Measurements from ENCODE around the gene RAB11FIP3.
"Not testable (repeated sequence)": the region's sequence is repeated elsewhere in the genome, so short reads cannot be mapped to it uniquely, and the experiment has no call there.

Gene RAB11FIP3

DNA sequence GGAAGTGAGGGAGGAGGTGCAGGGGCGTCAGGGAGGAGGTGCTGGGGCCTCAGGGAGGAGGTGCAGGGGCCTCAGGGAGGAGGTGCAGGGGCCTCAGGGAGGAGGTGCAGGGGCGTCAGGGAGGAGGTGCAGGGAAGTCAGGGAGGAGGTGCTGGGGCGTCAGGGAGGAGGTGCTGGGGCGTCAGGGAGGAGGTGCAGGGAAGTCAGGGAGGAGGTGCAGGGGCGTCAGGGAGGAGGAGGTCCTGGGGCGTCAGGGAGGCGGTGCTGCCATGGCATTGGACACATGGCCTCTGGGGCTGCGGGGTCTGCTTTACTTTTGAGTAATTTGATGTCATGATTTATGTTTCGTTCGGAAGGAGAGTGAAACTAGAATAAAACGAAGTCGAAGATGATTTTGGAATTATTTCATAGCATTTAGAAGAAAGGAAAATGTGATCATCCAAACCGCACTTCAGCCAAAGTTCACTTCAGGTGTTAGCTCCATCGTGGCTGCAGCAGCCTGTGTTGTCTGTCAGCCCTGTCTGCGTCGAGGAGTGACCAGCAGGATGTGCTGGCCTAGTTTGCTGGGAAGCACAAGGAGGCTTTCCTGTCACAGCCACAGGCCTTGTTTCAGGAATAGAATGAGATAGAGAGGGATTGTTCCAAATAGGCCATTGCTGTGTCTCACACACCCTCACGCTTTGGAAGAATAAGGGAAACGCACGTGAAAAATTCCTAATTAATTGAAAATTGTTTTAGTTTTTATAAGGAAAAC is 42.8 kb downstream of the RAB11FIP3 start:
- DNase-seq = no peak

DNA sequence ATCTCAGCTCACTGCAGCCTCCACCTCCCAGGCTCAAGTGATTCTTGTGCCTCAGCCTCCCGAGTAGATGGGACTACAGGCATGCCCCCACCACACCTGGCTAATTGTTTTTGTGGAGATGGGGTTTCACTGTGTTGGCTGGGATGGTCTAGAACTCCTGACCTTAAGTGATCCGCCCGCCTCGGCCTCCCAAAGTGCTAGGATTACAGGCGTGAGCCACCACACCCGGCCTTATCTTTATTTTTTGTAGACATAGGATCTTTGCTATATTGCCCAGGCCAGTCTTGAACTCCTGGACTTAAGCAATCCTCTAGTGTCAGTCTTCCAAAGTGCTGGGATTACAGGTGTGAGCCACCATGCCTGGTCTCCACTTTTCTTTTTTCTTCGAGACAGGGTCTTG is 44.0 kb downstream of the RAB11FIP3 start:
- not testable (repeated sequence) for DNase-seq

GRCh38 chr16:470418-470817 is 45.0 kb downstream of the RAB11FIP3 start:
- no peak for DNase-seq

GRCh38 chr16:471353-472198 is 46.1 kb downstream of the RAB11FIP3 start:
- DNase-seq = no peak

- no peak for DNase-seq
Measured at GRCh38 chr16:472199-472504, 46.7 kb downstream of the RAB11FIP3 start.

DNA sequence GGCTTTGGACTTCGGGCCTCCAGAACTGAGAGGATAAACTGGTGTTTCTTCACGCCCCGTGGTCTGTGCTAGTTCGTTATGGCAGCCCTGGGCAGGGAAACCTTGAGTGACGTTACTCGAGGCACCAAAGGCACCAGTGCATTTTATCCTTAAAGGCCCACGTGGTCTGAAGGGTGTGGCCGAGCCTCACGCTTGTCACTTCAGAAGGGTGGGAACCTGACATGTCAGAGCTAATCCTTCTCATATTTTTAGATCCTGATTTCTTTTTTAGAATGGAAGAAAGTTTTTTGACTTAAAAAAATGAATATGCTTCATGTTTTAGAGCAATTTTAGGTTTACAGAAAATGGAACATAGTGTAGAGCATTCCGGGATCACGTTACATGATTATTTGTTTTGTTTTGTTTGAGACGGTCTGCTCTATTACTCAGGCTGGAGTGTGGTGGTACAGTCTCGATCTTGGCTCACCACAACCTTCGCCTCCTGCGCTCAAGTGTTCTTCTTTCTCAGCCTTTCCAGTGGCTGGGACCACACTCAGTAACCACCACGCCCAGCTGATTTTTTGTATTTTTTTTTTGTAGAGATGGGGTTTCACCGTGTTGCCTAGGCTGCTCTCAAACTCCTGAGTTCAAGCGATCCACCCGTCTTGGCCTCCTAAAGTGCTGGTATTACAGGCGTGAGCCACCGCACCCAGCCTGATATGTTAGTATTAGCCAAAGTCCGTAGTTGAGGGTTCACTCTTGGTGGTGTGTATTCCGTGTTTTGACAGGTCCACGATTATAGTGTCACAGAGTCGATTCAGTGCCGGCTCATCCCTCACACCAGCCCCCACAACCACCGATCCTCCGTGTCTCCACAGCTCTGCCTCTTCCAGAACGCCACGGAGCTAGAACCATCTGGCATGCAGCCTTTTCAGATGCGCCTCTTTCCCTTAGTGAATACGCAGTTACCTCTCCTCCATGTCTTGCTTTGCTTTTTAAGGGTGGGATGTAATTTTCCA is 47.9 kb downstream of the RAB11FIP3 start:
- no peak for DNase-seq

- no peak for DNase-seq
Measured at GRCh38 chr16:474420-475122, 49.1 kb downstream of the RAB11FIP3 start.

DNA sequence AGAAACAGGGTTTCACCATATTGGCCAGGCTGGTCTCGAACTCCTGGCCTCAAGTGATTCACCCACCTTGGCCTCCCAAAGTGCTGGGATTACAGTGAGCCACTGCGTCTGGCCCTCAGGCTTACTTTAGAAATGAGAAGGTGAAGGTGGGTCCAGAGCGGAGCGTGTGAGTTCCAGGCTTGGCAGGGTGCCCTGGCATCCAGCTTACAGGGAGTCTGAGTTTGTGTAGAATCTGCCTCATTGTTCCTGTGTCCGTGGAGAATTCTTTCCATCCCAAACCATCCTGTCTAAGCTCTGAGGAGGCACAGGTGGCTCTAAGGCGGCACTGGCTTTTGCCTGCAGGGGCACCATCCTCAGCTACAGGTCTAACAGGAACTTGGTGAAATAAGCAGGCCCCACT is 50.6 kb downstream of the RAB11FIP3 start:
- DNase-seq = no peak

DNA sequence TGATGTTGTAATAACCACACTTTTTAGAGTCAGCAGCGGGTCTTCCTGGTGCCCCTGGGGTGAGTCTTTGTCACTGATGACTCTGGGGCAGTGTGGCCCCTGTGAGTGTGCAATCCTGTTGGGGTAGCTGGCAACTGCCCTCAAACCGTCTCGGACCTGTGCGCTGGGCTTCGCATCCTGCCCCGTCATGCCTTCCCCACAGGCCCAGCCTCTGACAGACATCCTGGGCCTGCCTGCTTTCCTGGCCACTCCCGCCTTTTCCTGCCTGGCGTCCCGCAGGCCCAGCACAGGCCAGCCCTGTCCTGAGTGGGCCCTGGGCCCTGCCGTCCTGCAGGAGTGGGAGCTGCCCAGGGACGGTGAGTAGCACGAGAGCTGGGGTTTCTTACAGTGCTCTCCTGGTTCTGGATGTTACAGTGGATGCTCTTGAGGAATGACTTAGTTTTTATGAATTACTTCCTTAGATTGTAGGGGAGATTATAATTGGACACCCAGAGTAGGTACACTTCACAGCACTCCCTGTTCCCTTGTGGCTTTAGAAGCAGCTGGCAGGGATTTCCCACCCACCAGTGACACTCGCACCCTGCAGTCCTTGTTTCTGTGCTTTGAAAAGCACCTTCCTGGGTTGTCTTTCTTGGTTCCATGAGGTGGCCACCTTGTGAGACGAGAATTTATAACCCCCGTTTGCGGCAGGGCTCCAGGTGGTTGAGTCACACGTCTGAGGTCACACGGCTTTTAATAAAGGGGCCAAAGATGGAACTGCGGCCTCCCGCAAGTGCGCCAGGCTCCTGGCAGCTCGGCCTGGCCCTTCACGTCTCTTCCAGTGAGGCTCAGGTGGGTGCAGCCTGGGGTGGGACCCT is 52.1 kb downstream of the RAB11FIP3 start:
- DNase-seq = no peak

DNA sequence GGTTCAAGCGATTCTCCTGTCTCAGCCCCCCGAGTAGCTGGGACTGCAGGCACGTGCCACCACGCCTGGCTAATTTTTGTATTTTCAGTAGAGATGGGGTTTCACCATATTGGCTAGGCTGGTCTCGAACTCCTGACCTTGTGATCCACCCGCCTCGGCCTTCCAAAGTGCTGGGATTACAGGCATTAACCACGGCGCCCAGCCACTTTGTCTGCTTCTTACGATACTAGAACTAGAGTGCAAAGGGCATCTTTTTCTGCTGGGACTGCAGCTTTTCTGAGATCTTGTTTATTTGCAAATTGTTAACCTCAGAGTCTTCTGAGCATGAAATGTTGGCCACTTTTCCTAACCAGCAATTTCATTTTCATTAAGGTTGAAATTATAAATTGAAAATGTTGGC is 52.8 kb downstream of the RAB11FIP3 start:
- not testable (repeated sequence) for DNase-seq

DNA sequence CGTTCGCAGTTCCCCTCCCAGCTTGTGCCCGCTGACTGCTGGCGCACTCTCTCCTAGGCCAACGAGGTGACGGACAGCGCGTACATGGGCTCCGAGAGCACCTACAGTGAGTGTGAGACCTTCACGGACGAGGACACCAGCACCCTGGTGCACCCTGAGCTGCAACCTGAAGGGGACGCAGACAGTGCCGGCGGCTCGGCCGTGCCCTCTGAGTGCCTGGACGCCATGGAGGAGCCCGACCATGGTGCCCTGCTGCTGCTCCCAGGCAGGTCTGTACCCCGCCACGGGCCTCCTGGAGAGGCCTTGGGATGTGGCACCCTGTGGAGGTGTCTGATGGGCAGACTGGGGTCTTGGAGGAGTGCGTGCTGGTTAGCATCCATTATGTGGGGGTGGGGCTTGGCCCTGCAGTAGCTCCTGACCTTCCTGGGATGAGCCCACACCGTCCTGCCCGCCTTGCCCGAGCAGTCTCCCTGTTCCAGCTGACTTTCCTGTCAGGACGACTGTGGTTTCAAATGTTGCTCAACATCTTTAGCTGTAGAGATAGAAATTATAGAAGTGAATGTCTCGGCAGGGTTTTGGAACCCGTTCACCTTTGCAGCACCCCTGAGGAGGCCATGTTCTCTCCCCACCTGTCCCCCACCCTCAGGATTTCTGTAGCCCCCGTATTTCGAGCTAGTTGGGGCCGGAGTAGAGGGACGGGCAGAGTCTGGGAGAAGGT is 57.2 kb downstream of the RAB11FIP3 start:
- no peak for DNase-seq

- no peak for DNase-seq
Measured at GRCh38 chr16:483341-484075, 58.1 kb downstream of the RAB11FIP3 start.

DNA sequence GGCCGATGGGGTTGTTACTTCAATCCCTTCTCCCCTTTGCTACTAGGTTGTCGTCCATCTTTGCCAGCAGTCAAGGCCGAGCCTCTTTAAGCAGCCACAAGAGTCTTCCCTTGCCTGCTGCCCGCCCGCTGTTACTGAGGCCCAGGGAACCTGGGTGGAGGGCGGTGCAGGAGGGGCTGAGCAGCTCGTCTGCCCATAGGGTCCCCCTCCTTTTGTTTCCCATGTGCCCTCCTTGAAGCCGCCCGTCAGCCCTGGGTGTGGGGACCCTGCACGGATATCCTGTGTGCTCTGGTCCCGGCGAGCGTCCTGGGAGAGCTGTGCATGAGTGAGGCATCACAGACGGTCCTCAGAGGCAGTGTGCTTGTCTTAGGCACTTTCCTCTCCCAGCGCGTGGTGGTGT is 64.2 kb downstream of the RAB11FIP3 start:
- no peak for DNase-seq

- no peak for DNase-seq
Measured at GRCh38 chr16:490768-491167, 65.3 kb downstream of the RAB11FIP3 start.

DNA sequence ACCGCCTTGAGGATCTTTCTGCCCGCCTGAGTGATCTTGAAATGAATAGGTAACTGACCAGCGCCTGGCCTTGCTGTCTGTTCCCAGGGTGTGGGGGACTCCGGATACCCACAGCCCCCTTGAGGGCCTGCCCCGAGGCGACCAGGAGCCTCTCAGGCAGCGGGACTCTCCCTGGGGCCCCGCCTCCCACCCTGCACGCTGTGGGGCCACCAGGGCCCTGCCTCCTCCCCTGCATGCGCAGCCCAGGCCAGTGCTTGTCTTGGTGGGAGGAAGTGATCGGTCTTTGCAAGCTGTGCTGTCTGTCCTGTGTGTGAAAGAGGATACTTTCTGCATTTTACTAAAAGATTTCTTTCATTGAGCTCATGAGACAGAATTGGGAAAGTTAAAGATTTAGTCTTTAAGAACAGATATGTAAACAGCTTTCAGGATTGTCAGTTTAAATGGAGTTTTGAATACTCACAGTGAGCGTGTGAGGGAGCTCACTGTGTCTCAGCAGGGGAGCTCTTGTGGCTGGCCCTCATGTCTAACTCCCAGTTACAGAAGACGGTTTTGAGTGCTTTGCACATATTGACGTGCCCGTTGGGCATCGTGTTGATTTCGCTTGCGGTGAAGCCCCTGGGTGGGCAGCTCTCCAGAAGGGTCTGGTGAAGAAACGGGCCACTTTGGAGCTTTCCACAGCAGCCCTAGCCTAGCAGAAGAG is 65.9 kb downstream of the RAB11FIP3 start:
- DNase-seq = no peak

GRCh38 chr16:492211-492875 is 66.9 kb downstream of the RAB11FIP3 start:
- DNase-seq = no peak

- not testable (repeated sequence) for DNase-seq
Measured at GRCh38 chr16:494676-495075, 69.2 kb downstream of the RAB11FIP3 start.

GRCh38 chr16:495127-495748 is 69.8 kb downstream of the RAB11FIP3 start:
- no peak for DNase-seq
